Upper lobe of left lung (tissue), 6 donors: ENCODE results near the gene RILP. TPM values are rescaled to one million over a fixed set of nuclear protein-coding genes. Genes with fewer than 3 reads are reported as not detected.
A peak's percentile ranks its signal among the peaks of the same experiment; 100 is the strongest.
"Not testable (repeated sequence)": the region's sequence is repeated elsewhere in the genome, so short reads cannot be mapped to it uniquely, and the experiment has no call there.

Source experiments
- ATAC-seq, 2 donors: fragments of 200-7000 bp; cut with Tn5 transposase; one replicate each; pipeline ENCODE4 v1.9.1; 2022; ENCODE audit warnings: mild to moderate bottlenecking in 2 of 2, moderate library complexity in 2 of 2; ENCODE audit not compliant: low FRiP score in 2 of 2
- DNase-seq, 2 donors: peaks; one replicate each; pipeline ENCODE4 v3.0.0-alpha.2; 2019 to 2020
- H3K27ac ChIP-seq, 4 donors: fragments of 200-600 bp; sonication (generic); one replicate each; pipeline ENCODE4 v1.5.1; 2016 to 2019
- H3K27me3 ChIP-seq, 4 donors: fragments of 200-600 bp; sonication (generic); one replicate each; pipeline ENCODE4 v1.5.1; 2017 to 2019
- H3K36me3 ChIP-seq, 4 donors: fragments of 200-600 bp; sonication (generic); one replicate each; pipeline ENCODE4 v1.5.1; 2016 to 2019
- H3K4me1 ChIP-seq, 4 donors: fragments of 200-600 bp; sonication (generic); one replicate each; pipeline ENCODE4 v1.5.1; 2018 to 2019
- H3K4me3 ChIP-seq, 4 donors: fragments of 200-600 bp; sonication (generic); one replicate each; pipeline ENCODE4 v1.5.1; 2017 to 2019; ENCODE audit warnings: mild to moderate bottlenecking in 2 of 4, moderate library complexity in 1 of 4
- H3K9me3 ChIP-seq, 4 donors: fragments of 200-600 bp; sonication (generic); one replicate each; pipeline ENCODE4 v1.5.1; 2018 to 2019
- CTCF ChIP-seq, 6 experiments: fragments of 450-650 bp in 4 of 6; fragments of 200-600 bp in 2 of 6; sonication (generic) in 2 of 6; IDR thresholded peaks; one replicate each; pipeline ENCODE4 v1.5.1; 2016 to 2019; ENCODE audit warnings: antibody characterized with exemption in 6 of 6
- EP300 ChIP-seq, 4 donors: sonication (generic); formaldehyde crosslinking; IDR thresholded peaks; one replicate each; pipeline ENCODE4 v1.5.1; 2017; ENCODE audit warnings: antibody characterized with exemption in 4 of 4, control low read depth in 2 of 4
- POLR2A ChIP-seq, 4 donors: fragments of 450-650 bp; IDR thresholded peaks; one replicate each; pipeline ENCODE4 v1.5.1; 2016 to 2017; ENCODE audit warnings: antibody characterized with exemption in 4 of 4, mild to moderate bottlenecking in 2 of 4
- POLR2AphosphoS5 ChIP-seq, 2 donors: sonication (generic); formaldehyde crosslinking; IDR thresholded peaks; one replicate each; pipeline ENCODE4 v1.5.1; 2017; ENCODE audit warnings: antibody characterized with exemption in 2 of 2
- WGBS, 2 donors: methylation state at CpG; one replicate each; pipeline ENCODE4 v1.1.5; 2017 to 2018; 5-methylcytosine and 5-hydroxymethylcytosine counted together
- total RNA-seq, 6 donors: library from RNA; depleted of rRNA in 4 of 6; stranded (reverse); fragments of >200 nt in 4 of 6; gene quantifications; one replicate each; pipeline versions ENCODE4 v1.1.0 to v1.2.1, GENCODE V29; 2016 to 2021
- donor health status: DM: no; HTN: no; CAD: no; lungs with moderate emphysema.
- donor health status: DM: no; HTN: yes; CAD: no; lungs with severe emphysema.

Gene RILP
- total RNA-seq, 6 donors from 2014 or later = 43.7 to 192 (median 85.4) TPM

DNA sequence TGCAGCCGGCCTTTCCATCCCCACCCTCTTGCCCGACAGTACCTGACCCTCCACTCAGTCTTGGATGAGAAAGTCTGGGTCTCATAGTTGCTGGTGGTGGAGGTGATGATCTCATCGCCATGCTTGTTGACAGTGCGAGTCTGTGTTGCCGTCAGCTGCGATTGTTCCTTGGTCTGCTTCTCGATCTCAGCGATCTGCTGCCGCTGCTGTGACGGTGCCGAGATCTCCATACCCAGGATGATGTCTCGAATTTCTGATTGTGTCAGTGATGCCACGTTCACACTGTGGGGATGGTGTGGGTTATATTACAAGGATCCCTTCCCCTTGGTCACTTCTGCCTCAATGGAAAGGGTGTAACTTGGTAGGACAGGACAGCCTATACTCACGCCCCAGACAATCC, 4.1 kb upstream of the RILP start:
- H3K4me3 ChIP-seq = no peak overlapping the region
- H3K27me3 ChIP-seq = no peaks in the 10 kb centered on the region
- DNase-seq (no peak), ATAC-seq (no peak)
- no peak overlapping the region for H3K27ac ChIP-seq
- H3K9me3 ChIP-seq = no peaks in the 10 kb centered on the region
- peaks cover 67 to 87% (median 83%) of the 10 kb centered on the region in 4 donors for H3K36me3 ChIP-seq
- H3K4me1 ChIP-seq = peaks cover 13 to 18% (median 17%) of the 10 kb centered on the region in 4 donors
- TF ChIP-seq POLR2A (IDR thresholded peaks at IDR 0.05) (no peak), EP300 (IDR thresholded peaks at IDR 0.05) (no peak), CTCF (IDR thresholded peaks at IDR 0.05) (no peak), POLR2AphosphoS5 (IDR thresholded peaks at IDR 0.05) (no peak)
- 92 to 98% methylated on average over 13 to 14 of the region's 14 CpGs for WGBS, 2 donors

GRCh38 chr17:1652794-1653193, 3.1 kb upstream of the RILP start:
- H3K27ac ChIP-seq, H3K9me3 ChIP-seq, H3K27me3 ChIP-seq, DNase-seq, ATAC-seq, H3K4me3 ChIP-seq: not testable (repeated sequence)
- Histone ChIP-seq H3K36me3 (peaks cover 57 to 77% (median 74%) of the 10 kb centered on the region in 4 donors), H3K4me1 (peaks cover 23 to 26% (median 25%) of the 10 kb centered on the region in 4 donors)
- 82 to 94% methylated on average over 7 of the region's 7 CpGs for WGBS, 2 donors

- Histone ChIP-seq H3K27me3 (no peaks in the 10 kb centered on the region), H3K36me3 (peaks cover 47 to 64% (median 61%) of the 10 kb centered on the region in 4 donors), H3K4me3 (no peak overlapping the region), H3K9me3 (no peaks in the 10 kb centered on the region), H3K4me1 (peaks cover 36 to 39% (median 38%) of the 10 kb centered on the region in 4 donors), H3K27ac (peak overlapping the region in 3 of 4 donors; percentile 98 to 99 (median 99))
- no peak for DNase-seq
- TF ChIP-seq POLR2A (IDR thresholded peaks at IDR 0.05) (no peak), POLR2AphosphoS5 (IDR thresholded peaks at IDR 0.05) (no peak), CTCF (IDR thresholded peaks at IDR 0.05) (no peak), EP300 (IDR thresholded peaks at IDR 0.05) (no peak)
- ATAC-seq = no peak
- 93 to 94% methylated on average over 4 of the region's 4 CpGs for WGBS, 2 donors
Observed at GRCh38 chr17:1651559-1651844, 1.8 kb upstream of the RILP start.

- H3K4me3 ChIP-seq = no peak overlapping the region
- H3K27me3 ChIP-seq = no peaks in the 10 kb centered on the region
- no peak for TF ChIP-seq POLR2AphosphoS5 (IDR thresholded peaks at IDR 0.05)
- no peak for TF ChIP-seq CTCF (IDR thresholded peaks at IDR 0.05)
- TF ChIP-seq EP300 (IDR thresholded peaks at IDR 0.05) = no peak
- no peak for TF ChIP-seq POLR2A (IDR thresholded peaks at IDR 0.05)
- peaks cover 41 to 59% (median 56%) of the 10 kb centered on the region in 4 donors for H3K36me3 ChIP-seq
- H3K4me1 ChIP-seq = peaks cover 41 to 45% (median 44%) of the 10 kb centered on the region in 4 donors
- ATAC-seq (no peak), DNase-seq (no peak)
- peak overlapping the region; percentile 97 to 99 (median 98) for H3K27ac ChIP-seq
- no peaks in the 10 kb centered on the region for H3K9me3 ChIP-seq
- WGBS, 2 donors = 73 to 74% methylated on average over 19 to 21 of the region's 22 CpGs
Observed at GRCh38 chr17:1650731-1651558, 1.3 kb upstream of the RILP start.

DNA sequence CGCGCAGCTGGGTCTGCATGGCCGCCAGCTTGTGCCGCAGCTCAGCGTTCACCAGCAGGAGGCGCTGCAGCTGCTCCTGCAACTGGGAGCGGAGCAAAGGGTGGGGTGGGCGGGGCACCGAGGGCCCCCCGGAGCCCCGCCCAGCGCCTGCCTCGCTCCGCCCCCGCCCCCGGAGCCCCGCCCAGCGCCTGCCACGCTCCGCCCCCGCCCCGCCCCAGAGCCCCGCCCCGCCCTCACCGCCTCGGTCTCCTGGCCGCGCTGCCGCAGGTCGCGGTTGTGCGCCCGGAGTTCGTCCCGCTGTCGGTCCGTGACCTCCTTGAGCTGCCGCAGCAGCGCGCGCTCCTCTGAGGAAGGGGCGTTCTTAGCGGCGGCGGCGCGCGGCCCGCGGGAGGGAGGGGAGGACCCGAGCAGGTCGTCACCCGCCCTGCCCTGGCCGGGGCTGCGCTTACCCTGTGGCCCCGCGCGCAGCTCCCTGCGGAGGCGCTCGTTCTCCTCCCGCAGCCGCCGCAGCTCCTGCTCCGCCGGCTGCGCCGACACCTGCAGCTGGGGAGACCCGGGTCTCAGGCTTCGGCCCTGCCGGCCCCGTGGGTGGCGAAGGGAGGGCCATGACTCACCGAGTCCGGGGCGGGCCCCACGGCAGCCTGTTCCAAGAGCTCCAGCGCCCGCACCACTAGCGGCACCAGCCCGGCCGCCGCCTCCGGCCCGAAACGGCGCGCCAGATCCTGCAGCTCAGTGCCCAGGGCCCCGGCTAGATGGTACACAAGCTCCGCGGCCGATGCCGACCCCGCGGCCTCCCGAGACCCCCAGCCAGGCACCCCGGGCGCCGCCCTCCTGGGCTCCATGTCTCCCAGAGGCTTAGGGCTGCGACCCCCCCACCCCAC, 463 bp downstream of the RILP start:
- Histone ChIP-seq H3K9me3 (no peaks in the 10 kb centered on the region), H3K27ac (peak overlapping the region; percentile 97 to 99 (median 98)), H3K27me3 (no peaks in the 10 kb centered on the region), H3K4me1 (peaks cover 57 to 62% (median 61%) of the 10 kb centered on the region in 4 donors), H3K4me3 (peak overlapping the region; percentile 77 to 93 (median 84)), H3K36me3 (peaks cover 30 to 41% (median 39%) of the 10 kb centered on the region in 4 donors)
- DNase-seq (peak; percentile 96 to 98), ATAC-seq (peak; percentile 85 to 91)
- no peak for TF ChIP-seq EP300 (IDR thresholded peaks at IDR 0.05)
- TF ChIP-seq POLR2AphosphoS5 (IDR thresholded peaks at IDR 0.05) = peak; percentile 54 to 57
- peak in 3 of 4 donors; percentile 60 to 88 (median 79) for TF ChIP-seq POLR2A (IDR thresholded peaks at IDR 0.05)
- peak in 5 of 6 experiments; percentile 14 to 100 (median 19) for TF ChIP-seq CTCF (IDR thresholded peaks at IDR 0.05)
- WGBS, 2 donors = 0 to 2% methylated on average over 1 to 22 of the region's 100 CpGs
